ENCODE measurements around the gene CRISP2.

GRCh38 chr6:49730251-49730650, 16.9 kb upstream of the CRISP2 start:
- TF ChIP-seq, protein P1, sequence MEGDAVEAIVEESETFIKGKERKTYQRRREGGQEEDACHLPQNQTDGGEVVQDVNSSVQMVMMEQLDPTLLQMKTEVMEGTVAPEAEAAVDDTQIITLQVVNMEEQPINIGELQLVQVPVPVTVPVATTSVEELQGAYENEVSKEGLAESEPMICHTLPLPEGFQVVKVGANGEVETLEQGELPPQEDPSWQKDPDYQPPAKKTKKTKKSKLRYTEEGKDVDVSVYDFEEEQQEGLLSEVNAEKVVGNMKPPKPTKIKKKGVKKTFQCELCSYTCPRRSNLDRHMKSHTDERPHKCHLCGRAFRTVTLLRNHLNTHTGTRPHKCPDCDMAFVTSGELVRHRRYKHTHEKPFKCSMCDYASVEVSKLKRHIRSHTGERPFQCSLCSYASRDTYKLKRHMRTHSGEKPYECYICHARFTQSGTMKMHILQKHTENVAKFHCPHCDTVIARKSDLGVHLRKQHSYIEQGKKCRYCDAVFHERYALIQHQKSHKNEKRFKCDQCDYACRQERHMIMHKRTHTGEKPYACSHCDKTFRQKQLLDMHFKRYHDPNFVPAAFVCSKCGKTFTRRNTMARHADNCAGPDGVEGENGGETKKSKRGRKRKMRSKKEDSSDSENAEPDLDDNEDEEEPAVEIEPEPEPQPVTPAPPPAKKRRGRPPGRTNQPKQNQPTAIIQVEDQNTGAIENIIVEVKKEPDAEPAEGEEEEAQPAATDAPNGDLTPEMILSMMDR (IDR thresholded peaks at IDR 0.05) = no peak
- TF ChIP-seq POLR2A (IDR thresholded peaks at IDR 0.05) (no peak), EP300 (IDR thresholded peaks at IDR 0.05) (no peak)
